Measurements from ENCODE around the gene GAMT. TPM values are rescaled to one million over a fixed set of nuclear protein-coding genes. Genes with fewer than 3 reads are reported as not detected.

The GAMT gene
- total RNA-seq, 1 experiment from 2014 or later: 21.6 TPM

- in situ Hi-C loops (cut with HindIII; ENCODE audit: low pct_unique_long_range_greater_than_20kb, low sequenced_read_pairs): no loop called here
- DNase-seq (ENCODE audit: low read depth, low spot score): no peak
These were observed 37.7 kb downstream of the GAMT start for GRCh38 chr19:1363599-1363998.

GRCh38 chr19:1362387-1363257, 38.7 kb downstream of the GAMT start:
- in situ Hi-C loops (cut with HindIII; ENCODE audit: low pct_unique_long_range_greater_than_20kb, low sequenced_read_pairs): no loop called here

GRCh38 chr19:1361601-1362386, 39.5 kb downstream of the GAMT start:
- DNase-seq (ENCODE audit: low read depth, low spot score): no peak
- in situ Hi-C loops (cut with HindIII; ENCODE audit: low pct_unique_long_range_greater_than_20kb, low sequenced_read_pairs): no loop called here

More at GRCh38 chr19:1362387-1363257, 38.7 kb downstream of the GAMT start:
- no peak for DNase-seq (ENCODE audit: low read depth, low spot score)

DNA sequence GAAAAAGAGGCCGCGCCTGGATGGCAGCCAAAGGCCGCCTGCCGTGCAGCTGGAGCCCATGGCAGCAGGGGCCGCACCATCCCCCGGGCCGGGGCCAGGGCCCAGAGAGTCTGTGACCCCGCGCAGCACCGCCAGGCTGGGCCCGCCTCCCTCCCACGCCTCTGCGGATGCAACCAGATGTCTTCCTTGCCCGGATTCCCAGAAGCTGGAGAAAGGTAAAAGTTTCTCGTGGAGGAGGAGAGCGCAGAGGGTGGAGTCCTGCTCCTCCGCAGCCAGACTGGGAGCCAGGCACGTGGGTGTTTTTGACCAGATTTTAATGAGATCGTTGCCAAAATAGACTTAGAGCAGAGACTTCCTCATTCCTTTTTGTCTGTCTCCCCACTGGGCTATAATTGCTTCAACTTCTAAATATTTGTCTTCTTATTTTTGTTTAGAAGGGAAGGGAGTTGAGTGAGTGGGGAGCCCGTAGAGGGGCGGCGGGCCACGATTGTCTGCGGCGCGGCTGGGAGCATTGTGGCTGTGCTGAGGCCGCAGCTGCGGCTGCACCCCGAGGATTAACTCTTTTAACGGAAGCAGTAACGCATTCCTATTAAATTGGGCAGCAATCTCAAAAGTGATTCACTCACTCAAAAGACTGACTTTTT, 40.4 kb downstream of the GAMT start:
- in situ Hi-C loops (cut with HindIII; ENCODE audit: low pct_unique_long_range_greater_than_20kb, low sequenced_read_pairs): no loop called here
- DNase-seq (ENCODE audit: low read depth, low spot score): no peak

DNA sequence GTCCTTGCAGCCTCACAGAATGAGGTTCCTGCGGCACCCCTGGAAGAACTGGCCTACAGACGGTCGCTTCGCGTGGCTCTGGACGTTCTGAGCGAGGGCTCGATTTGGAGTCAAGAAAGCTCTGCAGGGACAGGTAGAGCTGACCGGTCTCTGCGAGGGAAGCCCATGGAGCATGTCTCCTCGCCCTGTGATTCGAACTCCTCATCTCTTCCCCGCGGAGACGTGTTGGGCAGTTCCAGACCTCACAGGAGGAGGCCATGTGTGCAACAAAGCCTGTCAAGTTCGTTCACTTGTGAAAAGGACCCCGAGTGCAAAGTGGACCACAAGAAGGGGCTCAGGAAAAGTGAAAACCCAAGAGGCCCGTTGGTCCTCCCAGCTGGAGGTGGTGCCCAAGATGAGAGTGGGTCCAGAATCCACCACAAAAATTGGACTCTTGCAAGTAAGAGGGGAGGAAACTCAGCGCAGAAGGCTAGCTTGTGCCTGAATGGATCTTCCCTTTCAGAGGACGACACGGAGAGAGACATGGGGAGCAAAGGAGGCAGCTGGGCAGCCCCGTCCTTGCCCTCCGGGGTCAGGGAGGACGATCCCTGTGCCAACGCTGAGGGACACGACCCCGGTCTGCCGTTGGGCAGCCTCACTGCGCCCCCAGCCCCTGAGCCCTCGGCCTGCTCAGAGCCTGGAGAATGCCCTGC, 41.1 kb downstream of the GAMT start:
- DNase-seq (ENCODE audit: low read depth, low spot score): no peak

DNA sequence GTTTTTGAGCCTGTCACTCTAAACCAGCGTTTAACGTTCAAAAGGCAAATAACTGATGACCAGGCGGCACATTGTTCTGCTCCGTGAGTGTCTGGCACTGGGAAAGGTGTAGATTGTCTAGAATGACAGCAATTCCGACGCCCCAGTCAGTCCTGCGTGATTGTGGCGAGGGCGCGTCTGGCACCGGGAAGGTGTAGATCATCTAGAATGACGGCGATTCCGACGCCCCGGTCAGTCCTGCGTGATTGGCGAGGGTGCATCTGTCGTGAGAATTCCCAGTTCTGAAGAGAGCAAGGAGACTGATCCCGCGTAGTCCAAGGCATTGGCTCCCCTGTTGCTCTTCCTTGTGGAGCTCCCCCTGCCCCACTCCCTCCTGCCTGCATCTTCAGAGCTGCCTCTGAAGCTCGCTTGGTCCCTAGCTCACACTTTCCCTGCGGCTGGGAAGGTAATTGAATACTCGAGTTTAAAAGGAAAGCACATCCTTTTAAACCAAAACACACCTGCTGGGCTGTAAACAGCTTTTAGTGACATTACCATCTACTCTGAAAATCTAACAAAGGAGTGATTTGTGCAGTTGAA, 43.7 kb downstream of the GAMT start:
- no peak for DNase-seq (ENCODE audit: low read depth, low spot score)

More for the DNA sequence above, 41.1 kb downstream of the GAMT start:
- in situ Hi-C loops (cut with HindIII; ENCODE audit: low pct_unique_long_range_greater_than_20kb, low sequenced_read_pairs): no loop called here

DNA sequence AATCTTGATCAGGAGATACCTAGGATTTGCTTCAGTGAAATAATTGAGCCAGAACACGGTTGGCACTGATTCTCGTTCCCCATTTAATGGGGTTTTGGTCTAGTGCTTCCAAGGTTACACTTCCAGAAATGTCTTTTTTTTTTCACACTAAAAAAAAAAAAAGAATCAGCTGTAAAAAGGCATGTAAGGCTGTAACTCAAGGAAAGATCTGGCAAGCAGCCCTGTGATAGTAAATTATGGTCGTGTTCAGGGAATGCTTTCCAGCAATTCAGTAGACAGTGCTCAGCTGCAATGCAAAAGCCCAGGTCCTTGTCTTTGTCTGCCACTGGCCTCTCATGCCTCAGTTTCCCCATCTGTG, 44.9 kb downstream of the GAMT start:
- in situ Hi-C loops (cut with HindIII; ENCODE audit: low pct_unique_long_range_greater_than_20kb, low sequenced_read_pairs): no loop called here
- DNase-seq (ENCODE audit: low read depth, low spot score): no peak

More for the DNA sequence above, 43.7 kb downstream of the GAMT start:
- in situ Hi-C loops (cut with HindIII; ENCODE audit: low pct_unique_long_range_greater_than_20kb, low sequenced_read_pairs): no loop called here

GRCh38 chr19:1355568-1356507, 45.5 kb downstream of the GAMT start:
- DNase-seq (ENCODE audit: low read depth, low spot score): no peak
- in situ Hi-C loops (cut with HindIII; ENCODE audit: low pct_unique_long_range_greater_than_20kb, low sequenced_read_pairs): no loop called here

DNA sequence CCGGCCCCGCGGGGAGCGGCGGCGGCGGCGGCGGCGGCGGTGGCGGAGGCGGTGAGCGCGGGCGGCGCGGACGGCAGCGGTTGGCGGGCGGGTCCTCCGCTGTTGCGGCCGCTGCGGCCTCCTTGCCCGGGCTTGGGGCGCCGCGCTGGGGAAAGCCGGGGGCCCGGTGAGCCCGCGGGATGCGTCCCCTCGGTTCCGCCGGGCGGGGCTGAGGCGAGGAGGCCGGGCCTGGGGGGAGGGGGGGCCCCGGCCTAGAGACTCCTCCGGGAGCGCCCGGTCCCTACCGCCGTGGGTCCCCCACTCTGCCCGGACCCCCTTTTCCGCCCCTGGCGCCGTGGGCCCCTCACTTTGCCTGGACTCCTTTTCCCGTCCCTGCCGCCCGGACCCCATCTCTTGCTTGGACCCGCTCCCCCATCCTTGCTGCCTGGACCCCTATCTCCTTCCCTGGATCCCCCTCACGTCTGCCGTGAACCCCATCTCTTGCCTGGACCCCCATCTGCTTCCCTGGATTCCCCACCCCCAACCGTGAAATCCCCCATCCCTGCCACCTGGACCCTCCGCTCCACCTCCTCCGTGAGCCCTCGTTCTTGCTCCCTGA, 46.3 kb downstream of the GAMT start:
- in situ Hi-C loops (cut with HindIII; ENCODE audit: low pct_unique_long_range_greater_than_20kb, low sequenced_read_pairs): no loop called here
- DNase-seq (ENCODE audit: low read depth, low spot score): no peak

GRCh38 chr19:1353144-1353543, 48.2 kb downstream of the GAMT start:
- no peak for DNase-seq (ENCODE audit: low read depth, low spot score)
- in situ Hi-C loops (cut with HindIII; ENCODE audit: low pct_unique_long_range_greater_than_20kb, low sequenced_read_pairs): no loop called here

GRCh38 chr19:1351381-1351851, 49.9 kb downstream of the GAMT start:
- in situ Hi-C loops (cut with HindIII; ENCODE audit: low pct_unique_long_range_greater_than_20kb, low sequenced_read_pairs): no loop called here
- DNase-seq (ENCODE audit: low read depth, low spot score): no peak

DNA sequence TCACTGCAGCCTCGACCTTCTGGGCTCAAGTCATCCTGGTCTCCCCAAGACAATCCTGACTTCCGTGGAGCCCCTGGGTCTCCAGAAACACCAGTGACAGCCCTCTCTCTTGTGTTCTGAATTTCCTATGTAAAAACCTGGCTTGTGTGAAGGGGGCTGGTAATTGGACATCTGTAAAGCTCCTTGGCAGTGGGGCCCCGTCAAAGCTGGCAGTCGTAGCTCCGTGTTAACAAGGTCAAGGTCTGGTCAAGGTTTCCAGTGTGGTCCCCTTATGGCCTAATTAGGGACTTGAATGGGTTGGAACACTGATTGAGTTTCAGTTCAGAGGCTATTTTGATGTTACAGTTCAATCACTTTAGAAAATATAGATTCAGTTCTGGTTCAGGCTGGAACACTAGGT, 50.5 kb downstream of the GAMT start:
- no peak for DNase-seq (ENCODE audit: low read depth, low spot score)
- in situ Hi-C loops (cut with HindIII; ENCODE audit: low pct_unique_long_range_greater_than_20kb, low sequenced_read_pairs): no loop called here

- DNase-seq (ENCODE audit: low read depth, low spot score): no peak
- in situ Hi-C loops (cut with HindIII; ENCODE audit: low pct_unique_long_range_greater_than_20kb, low sequenced_read_pairs): no loop called here
These were observed 52.1 kb downstream of the GAMT start for GRCh38 chr19:1349211-1349610.

All from SK-MEL-5 (cell line).